ENCODE results near the gene RALGAPA2.

GRCh38 chr20:20428067-20428466 lies 284.4 kb downstream of the RALGAPA2 start:
- TF ChIP-seq POLR2A (IDR thresholded peaks at IDR 0.05) (no peak), CTCF (IDR thresholded peaks at IDR 0.05) (no peak), EP300 (IDR thresholded peaks at IDR 0.05) (no peak)

Data from tibial nerve (tissue), 4 donors.